ENCODE data around the gene DCK.

Gene DCK

GRCh38 chr4:71065991-71066510 is 72.6 kb downstream of the DCK start:
- DNase-seq, result no peak

- DNase-seq, result no peak
Observed at GRCh38 chr4:71066737-71067716, 73.6 kb downstream of the DCK start.

GRCh38 chr4:71069063-71069462 is 75.6 kb downstream of the DCK start:
- DNase-seq, result no peak

GRCh38 chr4:71070015-71070414 is 76.6 kb downstream of the DCK start:
- DNase-seq, result no peak

- no peak for DNase-seq
Observed at GRCh38 chr4:71074452-71075299, 81.2 kb downstream of the DCK start.

All from stimulated activated CD4-positive, alpha-beta T cell treated with anti-CD3 and anti-CD28 coated beads, Interleukin-12 subunit alpha, Interleukin-12 subunit beta, amount 100 ng/mL, for 4 hours (primary cell).